Measurements from ENCODE around the gene RAB6D.
"Not testable (repeated sequence)": the region's sequence is repeated elsewhere in the genome, so short reads cannot be mapped to it uniquely, and the experiment has no call there.

RAB6D gene

GRCh38 chr2:131322209-131322608, 41.8 kb downstream of the RAB6D start:
- H2BK120ac ChIP-seq (ENCODE audit: low read depth, low read length) = no peak overlapping the region
- no peak overlapping the region for H2AK5ac ChIP-seq (ENCODE audit: low read depth, low read length)
- no peak overlapping the region for H4K91ac ChIP-seq (ENCODE audit: low read depth, low read length, poor library complexity)
- no peak for DNase-seq (ENCODE audit: low spot score)
- no peak overlapping the region for H2AFZ ChIP-seq (ENCODE audit: low read length)
- H2BK5ac ChIP-seq (ENCODE audit: low read length) = no peak overlapping the region
- no peak overlapping the region for H3K9ac ChIP-seq (ENCODE audit: low read depth, low read length, poor library complexity)
- H2BK12ac ChIP-seq (ENCODE audit: low read length) = no peak overlapping the region
- no peak overlapping the region for H3K4ac ChIP-seq (ENCODE audit: low read length)
- H3K4me2 ChIP-seq (ENCODE audit: insufficient read depth, low read length, poor library complexity, severe bottlenecking) = no peak overlapping the region
- no peak overlapping the region for H3K4me3 ChIP-seq (ENCODE audit: low read length in 2 of 2)
- H3K9me3 ChIP-seq (replicated peaks in 1 of 2; ENCODE audit: control insufficient read depth in 2 of 2, insufficient read depth in 1 of 2, low read depth in 1 of 2, low read length in 2 of 2) = peaks cover 0 to 2% of the 10 kb centered on the region in 2 donors
- H3K79me1 ChIP-seq (ENCODE audit: low read depth, low read length) = no peaks in the 10 kb centered on the region
- no peak overlapping the region for H4K8ac ChIP-seq (ENCODE audit: low read depth, low read length)
- WGBS, 2 donors (ENCODE audit: extremely low coverage in 2 of 2, insufficient read length in 2 of 2, insufficient replicate concordance in 1 of 2) = no CpG with 5 or more reads among the region's 6 CpGs
- H3K27ac ChIP-seq (replicated peaks; ENCODE audit: low read length) = no peak overlapping the region
- H3K14ac ChIP-seq (ENCODE audit: low read length) = no peak overlapping the region
- no peaks in the 10 kb centered on the region for H3K4me1 ChIP-seq (ENCODE audit: control insufficient read depth in 2 of 2, insufficient read depth in 1 of 2, low read depth in 1 of 2, low read length in 2 of 2)
- H3K23ac ChIP-seq (ENCODE audit: low read depth, low read length, poor library complexity) = no peak overlapping the region
- H3K27me3 ChIP-seq (ENCODE audit: control insufficient read depth in 3 of 3, insufficient read depth in 3 of 3, low read depth in 1 of 3, low read length in 3 of 3) = no peaks in the 10 kb centered on the region
- H3K18ac ChIP-seq (ENCODE audit: low read length) = no peak overlapping the region
- H2BK15ac ChIP-seq (ENCODE audit: low read length) = no peak overlapping the region
- no peaks in the 10 kb centered on the region for H3K36me3 ChIP-seq (replicated peaks in 1 of 2; ENCODE audit: control insufficient read depth in 2 of 2, insufficient read depth in 2 of 2, low read length in 2 of 2)

GRCh38 chr2:131321344-131321743, 42.6 kb downstream of the RAB6D start:
- H3K27me3 ChIP-seq (ENCODE audit: control insufficient read depth in 3 of 3, insufficient read depth in 3 of 3, low read depth in 1 of 3, low read length in 3 of 3) = not testable (repeated sequence)

GRCh38 chr2:131311001-131311400, 53.0 kb downstream of the RAB6D start:
- not testable (repeated sequence) for DNase-seq (ENCODE audit: low spot score); H2BK5ac ChIP-seq (ENCODE audit: low read length); H3K4me2 ChIP-seq (ENCODE audit: insufficient read depth, low read length, poor library complexity, severe bottlenecking); H3K18ac ChIP-seq (ENCODE audit: low read length); H2BK15ac ChIP-seq (ENCODE audit: low read length); H3K36me3 ChIP-seq (replicated peaks in 1 of 2; ENCODE audit: control insufficient read depth in 2 of 2, insufficient read depth in 2 of 2, low read length in 2 of 2); H3K4me3 ChIP-seq (ENCODE audit: low read length in 2 of 2); H3K14ac ChIP-seq (ENCODE audit: low read length); H3K4ac ChIP-seq (ENCODE audit: low read length); H3K9ac ChIP-seq (ENCODE audit: low read depth, low read length, poor library complexity); H3K27me3 ChIP-seq (ENCODE audit: control insufficient read depth in 3 of 3, insufficient read depth in 3 of 3, low read depth in 1 of 3, low read length in 3 of 3); H3K9me3 ChIP-seq (replicated peaks in 1 of 2; ENCODE audit: control insufficient read depth in 2 of 2, insufficient read depth in 1 of 2, low read depth in 1 of 2, low read length in 2 of 2); H3K79me1 ChIP-seq (ENCODE audit: low read depth, low read length); H3K27ac ChIP-seq (replicated peaks; ENCODE audit: low read length); H2BK12ac ChIP-seq (ENCODE audit: low read length); H2AK5ac ChIP-seq (ENCODE audit: low read depth, low read length); H2BK120ac ChIP-seq (ENCODE audit: low read depth, low read length); H4K91ac ChIP-seq (ENCODE audit: low read depth, low read length, poor library complexity); H2AFZ ChIP-seq (ENCODE audit: low read length); H3K23ac ChIP-seq (ENCODE audit: low read depth, low read length, poor library complexity); H4K8ac ChIP-seq (ENCODE audit: low read depth, low read length); H3K4me1 ChIP-seq (ENCODE audit: control insufficient read depth in 2 of 2, insufficient read depth in 1 of 2, low read depth in 1 of 2, low read length in 2 of 2)
- no CpG with 5 or more reads among the region's 2 CpGs for WGBS, 2 donors (ENCODE audit: extremely low coverage in 2 of 2, insufficient read length in 2 of 2, insufficient replicate concordance in 1 of 2)

More at GRCh38 chr2:131321344-131321743, 42.6 kb downstream of the RAB6D start:
- not testable (repeated sequence) for H4K91ac ChIP-seq (ENCODE audit: low read depth, low read length, poor library complexity); H4K8ac ChIP-seq (ENCODE audit: low read depth, low read length); H3K79me1 ChIP-seq (ENCODE audit: low read depth, low read length); H2BK12ac ChIP-seq (ENCODE audit: low read length); H3K9ac ChIP-seq (ENCODE audit: low read depth, low read length, poor library complexity); DNase-seq (ENCODE audit: low spot score); H3K4ac ChIP-seq (ENCODE audit: low read length); H3K23ac ChIP-seq (ENCODE audit: low read depth, low read length, poor library complexity); H3K36me3 ChIP-seq (replicated peaks in 1 of 2; ENCODE audit: control insufficient read depth in 2 of 2, insufficient read depth in 2 of 2, low read length in 2 of 2); H2AK5ac ChIP-seq (ENCODE audit: low read depth, low read length); H3K18ac ChIP-seq (ENCODE audit: low read length); H3K27ac ChIP-seq (replicated peaks; ENCODE audit: low read length); H3K4me1 ChIP-seq (ENCODE audit: control insufficient read depth in 2 of 2, insufficient read depth in 1 of 2, low read depth in 1 of 2, low read length in 2 of 2); H2BK15ac ChIP-seq (ENCODE audit: low read length); H3K14ac ChIP-seq (ENCODE audit: low read length); H3K4me3 ChIP-seq (ENCODE audit: low read length in 2 of 2); H3K4me2 ChIP-seq (ENCODE audit: insufficient read depth, low read length, poor library complexity, severe bottlenecking); H2AFZ ChIP-seq (ENCODE audit: low read length); H3K9me3 ChIP-seq (replicated peaks in 1 of 2; ENCODE audit: control insufficient read depth in 2 of 2, insufficient read depth in 1 of 2, low read depth in 1 of 2, low read length in 2 of 2); H2BK120ac ChIP-seq (ENCODE audit: low read depth, low read length); H2BK5ac ChIP-seq (ENCODE audit: low read length)
- WGBS, 2 donors (ENCODE audit: extremely low coverage in 2 of 2, insufficient read length in 2 of 2, insufficient replicate concordance in 1 of 2) = no CpG with 5 or more reads among the region's 1 CpG
